Right lobe of liver (tissue), 6 donors: ENCODE data around the gene MDM1. TPM values are rescaled to one million over a fixed set of nuclear protein-coding genes. Genes with fewer than 3 reads are reported as not detected.

Experiments
- ATAC-seq, 4 donors: fragments of 200-7000 bp; cut with Tn5 transposase; one replicate each; pipeline ENCODE4 v1.9.1; 2020; ENCODE audit warnings: mild to moderate bottlenecking in 4 of 4, moderate library complexity in 4 of 4
- DNase-seq, 3 donors: peaks; one replicate each; pipeline ENCODE4 v3.0.0-alpha.2; 2020
- H3K27ac ChIP-seq, 3 donors: fragments of 200-600 bp; one replicate each; pipeline ENCODE4 v1.8.0; 2022
- H3K27me3 ChIP-seq, 2 donors: fragments of 200-600 bp; one replicate each; pipeline ENCODE4 v1.8.0; 2022
- H3K36me3 ChIP-seq, 4 donors: fragments of 200-600 bp; sonication (generic) in 1 of 4; one replicate each; pipeline versions ENCODE4 v1.5.1 to v1.8.0; 2017 to 2022; ENCODE audit warnings: control low read depth in 1 of 4
- H3K4me1 ChIP-seq, 4 donors: fragments of 200-600 bp; sonication (generic) in 1 of 4; one replicate each; pipeline versions ENCODE4 v1.5.1 to v1.8.0; 2017 to 2022; ENCODE audit warnings: control low read depth in 1 of 4
- H3K4me3 ChIP-seq, 3 donors: fragments of 200-600 bp; one replicate each; pipeline ENCODE4 v1.8.0; 2022
- H3K9me3 ChIP-seq, 4 donors: fragments of 200-600 bp; sonication (generic) in 1 of 4; one replicate each; pipeline versions ENCODE4 v1.5.1 to v1.8.0; 2017 to 2022; ENCODE audit warnings: control low read depth in 1 of 4
- POLR2A ChIP-seq: fragments of 450-650 bp; IDR thresholded peaks from one replicate; pipeline ENCODE4 v1.6.1; 2017; ENCODE audit warnings: antibody characterized with exemption, mild to moderate bottlenecking
- WGBS: methylation state at CpG from one replicate; pipeline ENCODE4 v1.1.6; 2018; ENCODE audit warnings: low coverage, low lambda C conversion rate; ENCODE audit not compliant: insufficient coverage; ENCODE audit errors: missing lambda C conversion rate; 5-methylcytosine and 5-hydroxymethylcytosine counted together
- intact Hi-C, 2 donors: fragments of 100-400 bp; cut with DNase I; formaldehyde crosslinking; loops; one replicate each; pipeline versions ENCODE4 v1.11.2 to v1.14.1; 2022
- total RNA-seq, 6 experiments: library from RNA; depleted of rRNA in 2 of 6; stranded (reverse); fragments of >200 nt in 2 of 6; fragmentation: NEBNext Ultra II Directional in 3 of 6; extraction: Animal tissue kit (Norgen Biotek cat#: 25700) in 3 of 6; gene quantifications; one replicate each; pipeline versions ENCODE4 v1.1.0 to v1.2.4, GENCODE V29; 2016 to 2023
- TF ChIP-seq, protein P1 (sequence below), 4 donors: fragments of 200-600 bp in 3 of 4; fragments of 450-650 bp in 1 of 4; IDR thresholded peaks; one replicate each; pipeline versions ENCODE4 v1.5.1 to v1.8.0; 2016 to 2022; ENCODE audit warnings: antibody characterized with exemption in 4 of 4, mild to moderate bottlenecking in 2 of 4
- donor health status: DM: no; HTN: yes; CAD: no.
- donor health status: DM: no; HTN: no; CAD: no.
- donor health status: DM: no; HTN: no; CAD: no.
- donor health status: DM: no; HTN: yes; CAD: no.
- donor health status: DM: no; HTN: yes; CAD: no.

Gene MDM1
- total RNA-seq, 6 experiments from 2014 or later: 2.9 to 6.6 (median 4.1) TPM

DNA sequence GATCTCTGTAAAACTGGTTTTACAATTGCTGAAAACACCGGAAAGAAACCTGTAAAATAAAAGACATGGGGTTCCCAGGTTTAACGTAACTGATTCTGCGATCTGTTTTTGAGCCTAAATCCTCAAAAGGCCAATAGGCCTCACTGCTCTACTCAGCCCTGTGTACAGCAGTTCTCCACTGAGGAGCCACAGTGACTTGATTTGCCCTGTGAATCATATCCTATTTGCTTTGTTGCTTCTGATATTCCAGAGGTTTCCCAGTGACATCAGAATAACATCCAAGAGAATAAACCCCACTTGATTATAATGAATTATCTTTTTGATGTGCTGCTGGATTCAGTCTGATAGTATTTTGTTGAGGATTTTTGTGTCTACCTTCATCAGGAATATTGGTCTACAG lies 27.5 kb downstream of the MDM1 start:
- no peaks in the 10 kb centered on the region for H3K4me1 ChIP-seq
- intact Hi-C loops: loop anchor here in 1 of 2 donors (10.0 kb wide), 1 partner anchor 70 kb away; no protein-coding TSS in a partner anchor
- TF ChIP-seq, protein P1, sequence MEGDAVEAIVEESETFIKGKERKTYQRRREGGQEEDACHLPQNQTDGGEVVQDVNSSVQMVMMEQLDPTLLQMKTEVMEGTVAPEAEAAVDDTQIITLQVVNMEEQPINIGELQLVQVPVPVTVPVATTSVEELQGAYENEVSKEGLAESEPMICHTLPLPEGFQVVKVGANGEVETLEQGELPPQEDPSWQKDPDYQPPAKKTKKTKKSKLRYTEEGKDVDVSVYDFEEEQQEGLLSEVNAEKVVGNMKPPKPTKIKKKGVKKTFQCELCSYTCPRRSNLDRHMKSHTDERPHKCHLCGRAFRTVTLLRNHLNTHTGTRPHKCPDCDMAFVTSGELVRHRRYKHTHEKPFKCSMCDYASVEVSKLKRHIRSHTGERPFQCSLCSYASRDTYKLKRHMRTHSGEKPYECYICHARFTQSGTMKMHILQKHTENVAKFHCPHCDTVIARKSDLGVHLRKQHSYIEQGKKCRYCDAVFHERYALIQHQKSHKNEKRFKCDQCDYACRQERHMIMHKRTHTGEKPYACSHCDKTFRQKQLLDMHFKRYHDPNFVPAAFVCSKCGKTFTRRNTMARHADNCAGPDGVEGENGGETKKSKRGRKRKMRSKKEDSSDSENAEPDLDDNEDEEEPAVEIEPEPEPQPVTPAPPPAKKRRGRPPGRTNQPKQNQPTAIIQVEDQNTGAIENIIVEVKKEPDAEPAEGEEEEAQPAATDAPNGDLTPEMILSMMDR (IDR thresholded peaks at IDR 0.05): no peak
- TF ChIP-seq POLR2A: no peak
- no peaks in the 10 kb centered on the region for H3K27me3 ChIP-seq
- no peaks in the 10 kb centered on the region for H3K9me3 ChIP-seq
- no peak overlapping the region for H3K4me3 ChIP-seq
- ATAC-seq: no peak
- WGBS: 94% methylated on average over 3 of the region's 3 CpGs
- DNase-seq: no peak
- no peak overlapping the region for H3K27ac ChIP-seq
- peaks cover 0 to under 1% (median 0%) of the 10 kb centered on the region in 4 donors for H3K36me3 ChIP-seq

DNA sequence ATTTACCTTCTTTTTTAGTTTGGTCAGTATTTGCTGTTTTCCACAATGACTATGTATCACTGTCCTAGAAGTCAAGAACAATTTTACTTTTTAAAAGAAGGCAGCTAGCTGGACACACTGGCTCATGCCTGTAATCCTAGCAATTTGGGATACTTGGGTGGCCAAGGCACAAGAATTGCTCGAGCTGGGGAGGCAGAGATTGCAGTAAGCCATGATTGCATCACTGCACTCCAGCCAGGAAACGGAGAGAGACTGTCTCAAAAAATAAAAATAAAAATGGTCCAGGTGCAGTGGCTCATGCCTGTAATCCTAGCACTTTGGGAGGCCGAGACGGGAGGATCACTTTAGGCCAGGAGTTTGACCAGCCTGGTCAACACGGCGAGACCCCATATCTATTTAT lies 28.3 kb downstream of the MDM1 start:
- Histone ChIP-seq H3K9me3 (no peaks in the 10 kb centered on the region), H3K27me3 (no peaks in the 10 kb centered on the region), H3K4me1 (no peaks in the 10 kb centered on the region), H3K27ac (no peak overlapping the region), H3K36me3 (no peaks in the 10 kb centered on the region), H3K4me3 (no peak overlapping the region)
- 79% methylated on average over 6 of the region's 6 CpGs for WGBS
- DNase-seq (no peak), ATAC-seq (no peak)
- intact Hi-C loops: loop anchor here in 1 of 2 donors (10.0 kb wide), 1 partner anchor 69 kb away; no protein-coding TSS in a partner anchor
- TF ChIP-seq, protein P1 (IDR thresholded peaks at IDR 0.05): no peak
- TF ChIP-seq POLR2A: no peak

DNA sequence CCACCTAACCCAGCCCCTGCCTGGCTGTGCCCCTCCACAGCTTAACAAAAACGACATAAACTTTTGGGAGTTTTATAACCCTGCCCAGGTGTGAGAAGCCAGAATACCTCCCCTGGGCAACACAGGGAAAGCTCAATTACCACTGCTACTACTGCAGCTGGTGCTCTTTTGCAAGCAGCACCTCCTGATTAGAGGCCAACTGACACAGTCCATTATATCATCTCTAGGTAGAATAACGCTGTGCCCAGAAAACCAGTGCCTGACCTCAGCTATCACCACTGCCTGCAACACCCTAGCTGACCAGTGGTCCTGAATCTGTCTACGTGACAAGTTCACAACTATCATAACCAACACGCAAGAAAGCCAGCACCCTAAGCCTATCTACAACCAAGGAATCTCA lies 34.2 kb downstream of the MDM1 start:
- intact Hi-C loops: no loop called here
- Histone ChIP-seq H3K27me3 (no peaks in the 10 kb centered on the region), H3K4me1 (peaks cover 0 to 15% (median 0%) of the 10 kb centered on the region in 4 donors), H3K36me3 (no peaks in the 10 kb centered on the region), H3K4me3 (no peak overlapping the region), H3K9me3 (no peaks in the 10 kb centered on the region), H3K27ac (no peak overlapping the region)
- peak in 1 of 4 donors; percentile 71 for ATAC-seq
- 71% methylated on average over 4 of the region's 4 CpGs for WGBS
- no peak for DNase-seq
- TF ChIP-seq, protein P1 (IDR thresholded peaks at IDR 0.05): no peak
- TF ChIP-seq POLR2A: no peak

DNA sequence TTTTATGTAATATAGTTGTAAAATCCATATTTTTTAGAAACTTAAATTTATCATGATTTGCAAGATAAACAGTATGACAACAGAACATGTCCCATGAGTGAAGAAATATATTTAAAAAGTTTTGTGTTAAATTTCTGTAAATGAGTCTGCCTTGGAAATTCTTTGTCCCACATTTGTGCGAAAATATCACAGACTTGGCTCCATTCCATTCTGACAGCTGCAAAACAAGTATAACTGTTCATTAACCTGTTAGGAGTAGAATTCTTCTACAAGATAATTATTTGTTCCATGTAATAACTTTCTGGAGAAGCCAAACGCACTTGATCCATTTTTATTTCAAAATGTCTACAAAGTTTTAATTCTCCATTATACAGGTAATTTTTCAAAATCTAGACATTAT lies 37.9 kb downstream of the MDM1 start:
- Histone ChIP-seq H3K4me3 (no peak overlapping the region), H3K27ac (no peak overlapping the region), H3K27me3 (no peaks in the 10 kb centered on the region), H3K4me1 (peaks cover 0 to 15% (median 0%) of the 10 kb centered on the region in 4 donors), H3K9me3 (no peaks in the 10 kb centered on the region), H3K36me3 (no peaks in the 10 kb centered on the region)
- intact Hi-C loops: no loop called here
- ATAC-seq: no peak
- WGBS: 34% methylated on average over 2 of the region's 2 CpGs
- no peak for TF ChIP-seq POLR2A
- TF ChIP-seq, protein P1 (IDR thresholded peaks at IDR 0.05): no peak
- DNase-seq: no peak

DNA sequence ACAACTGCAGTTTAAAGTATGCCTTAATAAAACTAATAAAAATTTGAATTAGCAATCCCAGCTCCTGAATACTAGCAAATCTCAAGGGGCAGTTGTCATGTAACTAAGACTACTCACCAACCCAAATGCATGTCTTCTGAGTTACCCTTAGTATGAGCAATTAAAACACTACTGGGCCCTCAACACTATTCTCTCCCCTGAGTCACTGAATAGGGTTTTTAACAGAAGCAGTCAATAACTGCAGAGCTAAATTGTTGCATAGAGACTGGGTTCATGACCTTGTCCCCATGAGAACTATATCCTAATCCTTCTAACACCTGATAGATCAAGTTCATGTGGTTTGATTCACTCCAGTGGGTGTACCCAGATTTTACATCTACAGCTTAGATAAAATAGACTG lies 38.8 kb downstream of the MDM1 start:
- no peak for TF ChIP-seq POLR2A
- TF ChIP-seq, protein P1 (IDR thresholded peaks at IDR 0.05): no peak
- H3K27me3 ChIP-seq: no peaks in the 10 kb centered on the region

More for the DNA sequence above, 38.8 kb downstream of the MDM1 start:
- Histone ChIP-seq H3K4me1 (peaks cover 0 to 15% (median 0%) of the 10 kb centered on the region in 4 donors), H3K9me3 (no peaks in the 10 kb centered on the region), H3K27ac (no peak overlapping the region), H3K36me3 (no peaks in the 10 kb centered on the region), H3K4me3 (no peak overlapping the region)
- intact Hi-C loops: no loop called here
- DNase-seq (no peak), ATAC-seq (no peak)
